GM12875 (cell line): Measurements from ENCODE around the gene TTC12.

Source experiments
- H3K4me3 ChIP-seq: one replicate; pipeline ENCODE4 v1.5.1; 2011; ENCODE audit warnings: low read depth, low read length, control low read depth
- CTCF ChIP-seq: IDR thresholded peaks from 2 replicates; pipeline ENCODE4 v1.5.1; 2011; ENCODE audit warnings: low read depth, mild to moderate bottlenecking, control low read depth, inconsistent platforms, low read length, moderate library complexity, borderline replicate concordance; ENCODE audit not compliant: insufficient read depth

TTC12 gene

DNA sequence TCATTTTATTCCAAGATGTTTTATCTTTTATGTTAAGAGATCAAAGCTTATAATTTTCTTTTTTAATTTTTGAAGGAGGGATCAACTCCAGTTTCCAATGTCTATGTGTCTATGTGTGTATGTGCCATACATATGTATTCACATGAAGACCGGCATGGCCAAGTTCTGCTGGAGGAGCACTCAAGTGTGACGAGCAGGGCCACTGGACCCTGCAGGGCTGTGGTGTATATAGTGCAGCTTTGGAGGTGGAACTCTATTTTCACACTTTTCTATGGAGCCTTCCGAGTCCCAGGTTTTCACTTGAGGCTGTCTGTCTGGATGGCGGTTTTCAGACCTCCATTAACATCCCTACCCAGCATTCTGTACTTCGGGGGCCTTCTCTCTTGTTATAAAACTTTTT, 36.5 kb upstream of the TTC12 start:
- no peak for TF ChIP-seq CTCF

GRCh38 chr11:113278481-113278880, 35.9 kb upstream of the TTC12 start:
- TF ChIP-seq CTCF, result no peak
- no peak overlapping the region for H3K4me3 ChIP-seq

More for the DNA sequence above, 36.5 kb upstream of the TTC12 start:
- no peak overlapping the region for H3K4me3 ChIP-seq

DNA sequence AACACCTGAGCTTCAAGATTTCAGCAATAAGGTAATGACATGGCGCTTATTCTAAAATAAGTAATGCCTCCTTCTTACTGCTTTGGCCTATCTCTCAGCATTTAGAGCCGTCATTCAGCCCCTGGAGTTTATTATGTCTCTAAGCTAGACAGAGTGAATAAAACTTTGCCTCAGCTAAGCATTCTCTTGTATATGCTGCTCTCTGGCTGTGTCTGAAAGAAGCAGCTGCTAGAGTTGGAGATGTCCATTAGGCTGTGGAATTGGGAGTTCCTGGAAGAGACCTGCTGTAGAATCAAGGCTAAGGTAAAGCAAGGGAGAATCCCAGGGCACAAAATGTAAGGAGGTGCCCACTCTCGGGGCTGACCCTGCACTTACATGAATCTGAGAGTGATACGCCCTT, 35.5 kb upstream of the TTC12 start:
- no peak overlapping the region for H3K4me3 ChIP-seq
- no peak for TF ChIP-seq CTCF

GRCh38 chr11:113279591-113279990, 34.8 kb upstream of the TTC12 start:
- no peak overlapping the region for H3K4me3 ChIP-seq
- TF ChIP-seq CTCF, result no peak

GRCh38 chr11:113281052-113281725, 33.2 kb upstream of the TTC12 start:
- no peak for TF ChIP-seq CTCF
- no peak overlapping the region for H3K4me3 ChIP-seq

GRCh38 chr11:113282898-113283437, 31.4 kb upstream of the TTC12 start:
- TF ChIP-seq CTCF, result no peak

DNA sequence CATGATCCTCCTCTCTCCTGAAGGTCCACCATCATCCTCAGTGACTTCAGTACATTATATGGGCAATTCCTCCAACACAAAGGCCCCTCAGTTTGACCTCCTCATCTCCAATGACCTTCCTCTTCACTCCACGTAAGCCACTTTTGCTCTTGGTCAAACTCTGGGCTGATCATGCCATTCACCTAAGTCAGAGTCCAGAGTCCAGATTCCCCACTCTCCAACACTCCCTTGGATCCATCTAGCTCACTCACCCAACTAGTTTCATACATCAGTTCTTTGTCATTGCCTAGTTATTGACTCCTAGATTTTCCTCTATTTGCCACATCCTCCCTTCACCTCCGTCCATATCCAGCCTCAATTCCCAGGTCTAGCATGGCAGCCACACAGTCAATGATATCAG, 30.5 kb upstream of the TTC12 start:
- no peak overlapping the region for H3K4me3 ChIP-seq
- TF ChIP-seq CTCF, result no peak

More at GRCh38 chr11:113282898-113283437, 31.4 kb upstream of the TTC12 start:
- H3K4me3 ChIP-seq, result no peak overlapping the region
